HAP-1 (cell line): ENCODE measurements around the gene ZC3H4.

Experiments used
- DNase-seq, 2 experiments: peaks; one replicate each; pipeline ENCODE4 v3.0.0-alpha.2; 2016 to 2020; ENCODE audit warnings: low spot score in 2 of 2
- H3K27me3 ChIP-seq: fragments of 250-450 bp; sonication (Bioruptor Pico); 2 replicates; pipeline ENCODE4 v1.5.1; 2020; ENCODE audit warnings: low read depth, mild to moderate bottlenecking, moderate library complexity
- H3K36me3 ChIP-seq: fragments of 250-450 bp; sonication (Bioruptor Pico); replicated peaks from 2 replicates; pipeline ENCODE4 v1.5.1; 2020; ENCODE audit warnings: mild to moderate bottlenecking
- H3K4me1 ChIP-seq: fragments of 250-450 bp; sonication (Bioruptor Pico); 2 replicates; pipeline ENCODE4 v1.5.1; 2020; ENCODE audit warnings: mild to moderate bottlenecking
- H3K4me3 ChIP-seq: fragments of 250-450 bp; sonication (Bioruptor Pico); 2 replicates; pipeline ENCODE4 v1.5.1; 2020; ENCODE audit warnings: mild to moderate bottlenecking, moderate library complexity
- H3K9me3 ChIP-seq: fragments of 250-450 bp; sonication (Bioruptor Pico); 2 replicates; pipeline ENCODE4 v1.5.1; 2020; ENCODE audit warnings: mild to moderate bottlenecking, moderate library complexity
- in situ Hi-C: fragments of 300-500 bp; cut with MboI; formaldehyde crosslinking; loops from 3 replicates; pipeline ENCODE4 v1.14.3; 2020; ENCODE audit warnings: low sequenced_read_pairs, inconsistent platforms, mixed read lengths

Gene ZC3H4

DNA sequence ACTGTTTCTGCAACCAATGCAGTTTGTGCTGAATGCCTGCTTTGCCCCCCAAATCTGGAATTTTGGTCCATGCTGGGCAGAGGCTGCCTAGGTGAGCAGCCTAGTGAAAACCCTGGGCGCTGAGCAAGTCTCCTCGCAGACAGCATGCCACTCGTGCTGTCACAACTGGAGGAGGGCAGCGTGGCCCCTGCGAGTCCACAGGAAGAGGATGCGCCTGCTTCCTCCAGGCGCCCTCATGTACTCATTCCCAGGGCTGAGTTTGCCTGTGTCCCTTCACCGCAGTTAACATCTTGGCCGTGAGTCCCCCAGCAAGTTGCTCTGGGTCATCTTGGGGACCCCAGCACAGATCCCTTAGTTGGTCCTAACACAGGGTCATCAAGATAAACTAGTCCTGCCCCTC, 39.0 kb downstream of the ZC3H4 start:
- H3K4me1 ChIP-seq: no peaks in the 10 kb centered on the region
- no peak overlapping the region for H3K4me3 ChIP-seq
- H3K27me3 ChIP-seq: no peaks in the 10 kb centered on the region
- in situ Hi-C loops: loop anchor here (10.0 kb wide), 1 partner anchor 50 kb away; no protein-coding TSS in a partner anchor
- H3K9me3 ChIP-seq: no peaks in the 10 kb centered on the region
- DNase-seq: no peak
- peaks cover 18% of the 10 kb centered on the region for H3K36me3 ChIP-seq

DNA sequence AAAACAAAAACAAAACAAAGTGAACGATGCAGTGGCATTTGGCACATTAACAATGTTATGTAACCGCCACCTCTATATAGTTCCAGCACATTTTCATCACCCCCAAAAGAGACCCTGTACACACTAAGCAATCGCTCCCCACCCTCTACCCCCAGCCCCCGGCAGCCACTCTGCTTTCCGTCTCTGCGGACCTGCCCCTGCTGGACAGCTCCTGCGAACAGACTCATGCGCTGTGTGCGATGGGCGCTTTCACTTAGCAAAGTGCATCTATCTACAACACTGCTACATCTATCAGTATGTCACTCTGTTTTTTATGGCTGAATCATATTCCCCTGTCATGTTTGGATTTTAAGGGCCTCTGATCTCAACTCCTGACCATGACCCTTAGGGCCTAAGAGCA, 40.0 kb downstream of the ZC3H4 start:
- DNase-seq: no peak
- H3K9me3 ChIP-seq: no peaks in the 10 kb centered on the region
- H3K27me3 ChIP-seq: no peaks in the 10 kb centered on the region
- in situ Hi-C loops: loop anchor here (10.0 kb wide), 1 partner anchor 51 kb away; no protein-coding TSS in a partner anchor
- H3K4me3 ChIP-seq: no peak overlapping the region
- H3K36me3 ChIP-seq: peaks cover 18% of the 10 kb centered on the region
- H3K4me1 ChIP-seq: no peaks in the 10 kb centered on the region

- H3K4me1 ChIP-seq: no peaks in the 10 kb centered on the region
- in situ Hi-C loops: loop anchor here (10.0 kb wide), 1 partner anchor 52 kb away; no protein-coding TSS in a partner anchor
- no peaks in the 10 kb centered on the region for H3K27me3 ChIP-seq
- DNase-seq: no peak
- H3K4me3 ChIP-seq: no peak overlapping the region
- peaks cover 22% of the 10 kb centered on the region for H3K36me3 ChIP-seq
- no peaks in the 10 kb centered on the region for H3K9me3 ChIP-seq
Observed at GRCh38 chr19:47072323-47072722, 41.3 kb downstream of the ZC3H4 start.

DNA sequence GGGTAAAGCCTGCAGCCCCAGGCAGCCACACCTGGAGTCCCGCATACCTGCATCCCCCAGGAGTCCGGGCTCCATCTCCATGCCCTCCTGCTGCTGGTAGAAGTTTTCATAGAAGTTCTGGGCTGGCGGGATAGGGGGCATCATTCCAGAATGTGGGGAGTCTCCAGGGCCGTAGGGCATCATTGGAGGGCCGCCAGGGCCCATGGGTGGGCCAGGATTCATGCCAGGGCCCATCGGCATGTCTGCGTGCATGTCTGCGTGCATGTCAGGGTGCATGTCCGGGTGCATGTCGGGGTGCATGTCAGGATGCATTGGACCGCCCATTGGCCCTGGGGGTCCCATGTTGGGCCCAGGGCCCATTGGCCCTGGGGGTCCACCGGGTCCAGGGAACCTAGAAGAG, 41.8 kb downstream of the ZC3H4 start:
- Histone ChIP-seq H3K9me3 (no peaks in the 10 kb centered on the region), H3K4me1 (no peaks in the 10 kb centered on the region), H3K27me3 (no peaks in the 10 kb centered on the region), H3K36me3 (peaks cover 27% of the 10 kb centered on the region), H3K4me3 (no peak overlapping the region)
- in situ Hi-C loops: loop anchor here (10.0 kb wide), 1 partner anchor 53 kb away; no protein-coding TSS in a partner anchor
- DNase-seq: no peak

- Histone ChIP-seq H3K27me3 (no peaks in the 10 kb centered on the region), H3K9me3 (no peaks in the 10 kb centered on the region), H3K4me1 (no peaks in the 10 kb centered on the region), H3K4me3 (no peak overlapping the region), H3K36me3 (peaks cover 22% of the 10 kb centered on the region)
- in situ Hi-C loops: loop anchor here (10.0 kb wide), 1 partner anchor 54 kb away; no protein-coding TSS in a partner anchor
- DNase-seq: no peak
Observed at GRCh38 chr19:47070756-47071155, 42.8 kb downstream of the ZC3H4 start.

GRCh38 chr19:47069795-47070194, 43.8 kb downstream of the ZC3H4 start:
- no peaks in the 10 kb centered on the region for H3K9me3 ChIP-seq
- H3K27me3 ChIP-seq: no peaks in the 10 kb centered on the region
- no peaks in the 10 kb centered on the region for H3K4me1 ChIP-seq
- in situ Hi-C loops: loop anchor here (10.0 kb wide), 1 partner anchor 55 kb away; no protein-coding TSS in a partner anchor
- peaks cover 22% of the 10 kb centered on the region for H3K36me3 ChIP-seq
- no peak for DNase-seq
- no peak overlapping the region for H3K4me3 ChIP-seq

DNA sequence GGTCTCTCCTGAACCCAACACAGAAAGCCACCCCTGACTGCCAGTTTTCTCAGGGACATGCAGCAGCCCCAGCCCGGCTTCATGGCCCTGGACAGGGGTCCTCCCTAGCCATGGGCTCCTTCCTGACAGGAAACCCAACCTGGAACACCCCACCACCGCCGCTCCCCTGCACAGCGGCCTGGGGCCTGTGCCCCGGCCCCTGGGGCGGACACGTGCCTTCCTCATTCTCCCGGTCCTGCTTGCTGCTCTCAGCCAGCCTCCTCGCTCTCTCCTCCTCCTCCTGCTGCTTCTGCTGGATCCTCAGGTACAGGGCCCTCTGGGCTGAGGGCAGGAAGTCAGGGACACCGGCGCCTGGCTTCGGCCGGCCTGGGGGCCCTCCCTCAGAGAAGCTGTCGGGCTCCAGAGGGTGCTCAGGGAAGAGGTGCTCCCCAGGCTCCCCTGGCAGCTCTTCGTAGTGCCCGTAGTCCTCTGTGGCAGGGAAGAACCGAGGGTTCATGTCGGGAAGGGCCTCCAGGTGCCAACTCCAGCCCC, 44.6 kb downstream of the ZC3H4 start:
- Histone ChIP-seq H3K4me1 (no peaks in the 10 kb centered on the region), H3K4me3 (no peak overlapping the region), H3K36me3 (peaks cover 22% of the 10 kb centered on the region), H3K9me3 (no peaks in the 10 kb centered on the region), H3K27me3 (no peaks in the 10 kb centered on the region)
- in situ Hi-C loops: no loop called here
- no peak for DNase-seq

- DNase-seq: no peak
- Histone ChIP-seq H3K4me1 (no peaks in the 10 kb centered on the region; the same call in 1 of the 2 replicates), H3K27me3 (no peaks in the 10 kb centered on the region), H3K36me3 (peaks cover 22% of the 10 kb centered on the region), H3K4me3 (no peak overlapping the region), H3K9me3 (no peaks in the 10 kb centered on the region)
- in situ Hi-C loops: no loop called here
Observed at GRCh38 chr19:47068246-47068645, 45.3 kb downstream of the ZC3H4 start.

DNA sequence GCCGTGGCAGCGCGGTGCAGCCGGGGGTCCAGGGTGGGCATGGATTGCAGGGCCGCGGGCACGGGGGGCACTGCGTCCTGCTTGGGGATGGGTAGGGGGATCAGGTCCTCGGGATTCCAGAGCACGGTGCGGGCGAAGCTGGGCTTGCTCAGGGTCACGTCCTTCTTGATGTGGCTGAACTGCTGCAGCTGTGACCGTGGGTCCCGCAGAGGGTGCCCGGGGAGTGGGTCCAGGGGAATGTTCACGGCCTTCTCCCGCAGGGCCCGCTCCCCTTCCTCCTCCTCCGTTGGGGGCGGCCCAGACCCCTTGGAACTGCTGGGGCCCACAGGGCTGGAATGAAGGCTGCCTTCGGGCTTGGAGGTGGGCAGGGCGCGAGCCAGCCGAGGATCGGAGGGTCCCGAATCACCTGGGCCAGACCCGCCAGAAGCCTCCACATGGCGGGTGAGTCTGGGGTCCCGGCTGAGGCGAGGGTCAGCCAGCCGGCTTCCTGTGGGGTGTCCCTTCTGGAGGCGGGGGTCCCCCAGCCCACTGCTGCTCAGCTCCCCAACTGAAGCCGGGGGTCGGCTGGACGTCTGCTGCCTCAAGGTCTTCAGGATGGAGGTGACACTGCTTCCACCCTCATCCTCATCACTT, 46.2 kb downstream of the ZC3H4 start:
- Histone ChIP-seq H3K27me3 (no peaks in the 10 kb centered on the region), H3K4me1 (no peaks in the 10 kb centered on the region; the same call in 1 of the 2 replicates), H3K9me3 (no peaks in the 10 kb centered on the region), H3K36me3 (peaks cover 19% of the 10 kb centered on the region), H3K4me3 (no peak overlapping the region)
- no peak for DNase-seq
- in situ Hi-C loops: no loop called here

GRCh38 chr19:47066376-47067214, 47.0 kb downstream of the ZC3H4 start:
- in situ Hi-C loops: no loop called here
- Histone ChIP-seq H3K36me3 (peaks cover 17% of the 10 kb centered on the region), H3K27me3 (no peaks in the 10 kb centered on the region), H3K9me3 (no peaks in the 10 kb centered on the region), H3K4me1 (no peaks in the 10 kb centered on the region; the same call in 1 of the 2 replicates), H3K4me3 (no peak overlapping the region)
- no peak for DNase-seq

- in situ Hi-C loops: no loop called here
- Histone ChIP-seq H3K4me3 (no peak overlapping the region), H3K9me3 (no peaks in the 10 kb centered on the region), H3K4me1 (no peaks in the 10 kb centered on the region; the same call in 1 of the 2 replicates), H3K36me3 (peaks cover 14% of the 10 kb centered on the region), H3K27me3 (no peaks in the 10 kb centered on the region)
- DNase-seq: no peak
Observed at GRCh38 chr19:47065242-47065641, 48.3 kb downstream of the ZC3H4 start.

DNA sequence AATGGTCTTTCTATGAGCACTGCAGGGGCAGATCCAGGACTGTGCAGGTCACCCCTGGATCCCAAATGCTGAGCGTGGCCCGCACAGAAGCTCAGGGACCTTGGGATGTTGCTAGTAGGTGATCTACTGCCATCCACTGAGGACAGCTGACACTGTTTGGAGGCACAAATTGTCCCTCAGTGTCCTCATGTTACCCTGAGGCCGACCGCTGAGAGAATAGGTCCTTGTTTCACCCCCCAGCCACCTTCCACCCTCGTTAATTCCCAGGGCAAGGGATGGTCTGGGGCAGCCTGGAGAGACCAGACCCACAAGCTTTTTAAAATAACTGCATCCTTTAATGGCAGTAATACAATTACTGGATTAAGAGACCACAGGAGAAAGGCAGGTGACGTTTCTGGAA, 49.7 kb downstream of the ZC3H4 start:
- no peak overlapping the region for H3K4me3 ChIP-seq
- in situ Hi-C loops: no loop called here
- peak; percentile 14 to 37 for DNase-seq
- H3K36me3 ChIP-seq: peaks cover 14% of the 10 kb centered on the region
- no peaks in the 10 kb centered on the region for H3K9me3 ChIP-seq
- no peaks in the 10 kb centered on the region for H3K27me3 ChIP-seq
- H3K4me1 ChIP-seq: no peaks in the 10 kb centered on the region; the same call in 1 of the 2 replicates

- in situ Hi-C loops: no loop called here
- no peaks in the 10 kb centered on the region for H3K9me3 ChIP-seq
- no peaks in the 10 kb centered on the region for H3K27me3 ChIP-seq
- H3K4me3 ChIP-seq: no peak overlapping the region
- no peak for DNase-seq
- no peaks in the 10 kb centered on the region for H3K36me3 ChIP-seq
- H3K4me1 ChIP-seq: peaks cover 15% of the 10 kb centered on the region
Observed at GRCh38 chr19:47058621-47059022, 55.0 kb downstream of the ZC3H4 start.

DNA sequence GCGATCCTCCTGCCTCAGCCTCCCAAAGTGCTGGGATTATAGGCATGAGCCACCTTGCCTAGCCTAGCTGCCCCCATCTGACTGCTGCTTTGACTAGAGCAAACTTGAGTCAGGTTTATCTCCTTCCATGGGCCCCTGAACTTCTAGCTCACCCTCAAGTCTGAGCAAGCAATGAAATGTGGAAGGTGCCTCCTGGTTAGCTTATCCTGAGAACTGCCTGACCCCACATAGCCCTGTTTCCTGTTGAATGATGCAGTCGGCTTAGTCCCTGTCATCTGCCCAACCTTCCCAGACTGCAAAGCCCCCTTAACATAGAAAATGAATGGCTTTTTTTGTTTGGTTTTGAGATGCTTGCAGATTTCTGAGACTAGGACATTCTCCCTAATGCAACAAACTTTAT, 56.2 kb downstream of the ZC3H4 start:
- no peaks in the 10 kb centered on the region for H3K9me3 ChIP-seq
- no peaks in the 10 kb centered on the region for H3K27me3 ChIP-seq
- H3K36me3 ChIP-seq: no peaks in the 10 kb centered on the region
- peaks cover 15% of the 10 kb centered on the region for H3K4me1 ChIP-seq
- no peak for DNase-seq
- H3K4me3 ChIP-seq: no peak overlapping the region
- in situ Hi-C loops: no loop called here
